ENCODE measurements around the gene FRYL. TPM values are rescaled to one million over a fixed set of nuclear protein-coding genes. Genes with fewer than 3 reads are reported as not detected.
"Not testable (repeated sequence)": the region's sequence is repeated elsewhere in the genome, so short reads cannot be mapped to it uniquely, and the experiment has no call there.

Gene FRYL
- total and polyA plus RNA-seq, 2 experiments from 2014 or later: 20.6 to 33.0 TPM

GRCh38 chr4:48704091-48704802 lies 75.8 kb downstream of the FRYL start:
- Histone ChIP-seq H3K4me1 (ENCODE audit: low read depth) (peaks cover 11% of the 10 kb centered on the region), H3K9me3 (ENCODE audit: low read depth) (no peaks in the 10 kb centered on the region), H3K4me3 (no peak overlapping the region), H3K36me3 (no peaks in the 10 kb centered on the region), H3K27ac (peak overlapping the region; percentile 50), H3K27me3 (no peaks in the 10 kb centered on the region)
- no peak for DNase-seq (ENCODE audit: low read depth in 1 of 2, low spot score in 1 of 2)
- TF ChIP-seq CTCF (IDR thresholded peaks at IDR 0.05; ENCODE audit: low read depth, low read length): no peak

GRCh38 chr4:48699475-48699874 lies 80.6 kb downstream of the FRYL start:
- H3K4me1 ChIP-seq (ENCODE audit: low read depth): peaks cover 16% of the 10 kb centered on the region
- H3K9me3 ChIP-seq (ENCODE audit: low read depth): no peaks in the 10 kb centered on the region
- TF ChIP-seq CTCF (IDR thresholded peaks at IDR 0.05; ENCODE audit: low read depth, low read length): no peak
- H3K36me3 ChIP-seq: no peaks in the 10 kb centered on the region
- no peak overlapping the region for H3K4me3 ChIP-seq
- no peak for DNase-seq (ENCODE audit: low read depth in 1 of 2, low spot score in 1 of 2)
- no peak overlapping the region for H3K27ac ChIP-seq
- H3K27me3 ChIP-seq: no peaks in the 10 kb centered on the region

DNA sequence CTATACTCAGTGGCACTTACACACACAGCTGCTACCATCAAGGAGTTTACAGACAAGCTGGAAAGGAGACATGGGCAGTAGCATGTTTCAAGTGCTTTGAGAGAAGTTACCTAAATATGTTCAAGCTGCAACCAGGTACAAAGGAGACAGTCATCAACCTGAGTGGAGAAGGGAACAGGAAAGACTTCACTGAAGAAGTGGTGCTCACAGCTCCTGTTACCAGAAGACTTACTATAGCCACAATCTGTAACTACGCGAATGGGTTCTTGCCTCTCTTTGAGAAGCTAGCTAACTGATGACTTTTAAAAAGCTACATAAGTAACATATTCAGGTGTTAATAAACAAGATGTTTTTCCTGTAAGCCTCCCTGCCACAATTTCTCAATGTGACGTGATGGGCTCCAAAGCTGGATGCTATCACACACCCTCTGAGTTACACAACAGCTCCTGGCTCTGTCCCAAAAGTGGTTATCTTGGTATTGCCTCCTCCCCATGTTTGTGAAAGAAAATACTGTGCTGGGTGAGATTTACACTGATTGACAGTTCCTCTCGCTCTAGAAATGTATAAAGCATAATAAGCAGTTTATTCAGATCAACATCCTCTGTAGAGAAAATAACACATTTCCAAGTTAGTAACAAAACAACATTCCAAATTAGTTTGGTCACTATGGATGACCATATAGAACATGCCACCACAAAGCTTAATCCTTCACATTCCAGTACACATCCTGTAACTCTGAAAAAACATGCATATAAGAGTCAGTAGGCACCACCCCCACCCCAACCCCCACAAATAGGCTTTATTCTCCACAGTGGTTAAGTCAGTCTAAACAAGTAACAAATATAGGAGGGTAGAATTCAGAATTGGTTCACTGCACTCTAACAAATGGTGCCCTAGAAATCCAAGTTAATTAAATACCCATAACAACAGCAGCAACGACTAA lies 81.8 kb downstream of the FRYL start:
- H3K36me3 ChIP-seq: no peaks in the 10 kb centered on the region
- H3K4me1 ChIP-seq (ENCODE audit: low read depth): peaks cover 7% of the 10 kb centered on the region
- no peak overlapping the region for H3K4me3 ChIP-seq
- no peaks in the 10 kb centered on the region for H3K27me3 ChIP-seq
- H3K9me3 ChIP-seq (ENCODE audit: low read depth): no peaks in the 10 kb centered on the region
- H3K27ac ChIP-seq: peak overlapping the region; percentile 38
- peak; percentile 28 to 95 for DNase-seq (ENCODE audit: low read depth in 1 of 2, low spot score in 1 of 2)
- TF ChIP-seq CTCF (IDR thresholded peaks at IDR 0.05; ENCODE audit: low read depth, low read length): no peak

- not testable (repeated sequence) for H3K36me3 ChIP-seq; H3K4me3 ChIP-seq; H3K27ac ChIP-seq; DNase-seq (ENCODE audit: low read depth in 1 of 2, low spot score in 1 of 2); H3K9me3 ChIP-seq (ENCODE audit: low read depth); H3K27me3 ChIP-seq; H3K4me1 ChIP-seq (ENCODE audit: low read depth)
Observed at GRCh38 chr4:48697516-48697915, 82.6 kb downstream of the FRYL start.

DNA sequence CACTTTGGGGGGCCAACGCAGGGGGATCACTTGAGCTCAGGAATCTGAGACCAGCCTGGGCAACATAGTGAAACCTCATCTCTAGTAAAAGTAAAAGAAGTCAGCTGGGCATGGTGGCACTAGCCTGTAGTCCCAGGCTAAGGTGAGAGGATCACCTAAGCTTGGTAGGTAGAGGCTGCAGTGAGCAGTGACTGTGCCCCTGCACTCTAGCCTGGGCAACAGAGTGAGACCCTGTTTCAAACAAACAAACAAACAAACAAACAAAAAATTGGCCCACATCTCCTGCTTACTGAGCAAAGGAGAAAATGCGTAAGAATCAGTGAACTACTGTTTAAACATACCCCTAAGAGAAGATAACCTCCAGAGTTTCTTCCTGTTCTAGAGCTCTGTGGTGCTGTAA lies 85.3 kb downstream of the FRYL start:
- no peak overlapping the region for H3K27ac ChIP-seq
- no peak overlapping the region for H3K4me3 ChIP-seq
- peaks cover 4% of the 10 kb centered on the region for H3K4me1 ChIP-seq (ENCODE audit: low read depth)
- H3K36me3 ChIP-seq: no peaks in the 10 kb centered on the region
- H3K27me3 ChIP-seq: no peaks in the 10 kb centered on the region
- H3K9me3 ChIP-seq (ENCODE audit: low read depth): no peaks in the 10 kb centered on the region
- TF ChIP-seq CTCF (IDR thresholded peaks at IDR 0.05; ENCODE audit: low read depth, low read length): no peak
- no peak for DNase-seq (ENCODE audit: low read depth in 1 of 2, low spot score in 1 of 2)
